GM19438 (cell line): Measurements from ENCODE around the gene C3orf33.

ENCODE experiments used
- ATAC-seq: cut with Tn5 transposase; IDR thresholded peaks from one replicate; pipeline ENCODE4 v1.9.1; 2021; ENCODE audit warnings: low read depth; ENCODE audit not compliant: unreplicated experiment

The C3orf33 gene

GRCh38 chr3:155744010-155744625, 62.0 kb downstream of the C3orf33 start:
- ATAC-seq, result peak; percentile 48

- no peak for ATAC-seq
Observed at GRCh38 chr3:155743606-155744005, 62.5 kb downstream of the C3orf33 start.

GRCh38 chr3:155742349-155742965, 63.6 kb downstream of the C3orf33 start:
- ATAC-seq, result no peak

GRCh38 chr3:155741603-155742002, 64.5 kb downstream of the C3orf33 start:
- no peak for ATAC-seq

- no peak for ATAC-seq
Observed at GRCh38 chr3:155741101-155741500, 65.0 kb downstream of the C3orf33 start.

GRCh38 chr3:155739154-155739553, 66.9 kb downstream of the C3orf33 start:
- no peak for ATAC-seq

GRCh38 chr3:155738580-155739076, 67.5 kb downstream of the C3orf33 start:
- ATAC-seq, result no peak

- ATAC-seq, result peak; percentile 96
Observed at GRCh38 chr3:155737844-155738460, 68.1 kb downstream of the C3orf33 start.

- no peak for ATAC-seq
Observed at GRCh38 chr3:155736381-155736780, 69.7 kb downstream of the C3orf33 start.

GRCh38 chr3:155730843-155731242, 75.2 kb downstream of the C3orf33 start:
- ATAC-seq, result no peak

GRCh38 chr3:155727836-155728235, 78.2 kb downstream of the C3orf33 start:
- ATAC-seq, result no peak

GRCh38 chr3:155714295-155714718, 91.8 kb downstream of the C3orf33 start:
- ATAC-seq, result no peak
